Central memory CD8-positive, alpha-beta T cell (primary cell): ENCODE data around the gene XXYLT1.
"Not testable (repeated sequence)": the region's sequence is repeated elsewhere in the genome, so short reads cannot be mapped to it uniquely, and the experiment has no call there.

Source experiments
- ATAC-seq: fragments of 150-1000 bp; cut with Tn5 transposase; replicated peaks from 2 replicates; pipeline ENCODE4 v1.10.0; 2022; ENCODE audit warnings: mild to moderate bottlenecking, moderate FRiP score, moderate number of reproducible peaks; ENCODE audit not compliant: poor library complexity, severe bottlenecking; ENCODE audit errors: extremely low read depth
- DNase-seq, 2 donors: peaks; one replicate each; pipeline ENCODE4 v3.0.0; 2021; ENCODE audit warnings: low spot score in 2 of 2
- H3K27ac Mint-ChIP-seq: one replicate; pipeline ENCODE4 v1.8.0; 2022; ENCODE audit warnings: low read depth, mild to moderate bottlenecking, moderate library complexity, mixed read lengths
- H3K27me3 Mint-ChIP-seq: one replicate; pipeline ENCODE4 v1.8.0; 2022; ENCODE audit warnings: mixed read lengths
- H3K36me3 Mint-ChIP-seq: one replicate; pipeline ENCODE4 v1.8.0; 2022; ENCODE audit warnings: mild to moderate bottlenecking, moderate library complexity, mixed read lengths; ENCODE audit not compliant: insufficient read depth
- H3K4me1 Mint-ChIP-seq: one replicate; pipeline ENCODE4 v1.8.0; 2022; ENCODE audit warnings: mixed read lengths
- H3K4me3 Mint-ChIP-seq: one replicate; pipeline ENCODE4 v1.8.0; 2022; ENCODE audit warnings: mild to moderate bottlenecking, moderate library complexity, mixed read lengths
- H3K9me3 Mint-ChIP-seq: one replicate; pipeline ENCODE4 v1.8.0; 2022; ENCODE audit warnings: mixed read lengths

The XXYLT1 gene

GRCh38 chr3:195200010-195200822, 70.7 kb downstream of the XXYLT1 start:
- Mint-ChIP-seq H3K36me3 (peaks cover 6% of the 10 kb centered on the region), H3K4me1 (peaks cover 32% of the 10 kb centered on the region)

DNA sequence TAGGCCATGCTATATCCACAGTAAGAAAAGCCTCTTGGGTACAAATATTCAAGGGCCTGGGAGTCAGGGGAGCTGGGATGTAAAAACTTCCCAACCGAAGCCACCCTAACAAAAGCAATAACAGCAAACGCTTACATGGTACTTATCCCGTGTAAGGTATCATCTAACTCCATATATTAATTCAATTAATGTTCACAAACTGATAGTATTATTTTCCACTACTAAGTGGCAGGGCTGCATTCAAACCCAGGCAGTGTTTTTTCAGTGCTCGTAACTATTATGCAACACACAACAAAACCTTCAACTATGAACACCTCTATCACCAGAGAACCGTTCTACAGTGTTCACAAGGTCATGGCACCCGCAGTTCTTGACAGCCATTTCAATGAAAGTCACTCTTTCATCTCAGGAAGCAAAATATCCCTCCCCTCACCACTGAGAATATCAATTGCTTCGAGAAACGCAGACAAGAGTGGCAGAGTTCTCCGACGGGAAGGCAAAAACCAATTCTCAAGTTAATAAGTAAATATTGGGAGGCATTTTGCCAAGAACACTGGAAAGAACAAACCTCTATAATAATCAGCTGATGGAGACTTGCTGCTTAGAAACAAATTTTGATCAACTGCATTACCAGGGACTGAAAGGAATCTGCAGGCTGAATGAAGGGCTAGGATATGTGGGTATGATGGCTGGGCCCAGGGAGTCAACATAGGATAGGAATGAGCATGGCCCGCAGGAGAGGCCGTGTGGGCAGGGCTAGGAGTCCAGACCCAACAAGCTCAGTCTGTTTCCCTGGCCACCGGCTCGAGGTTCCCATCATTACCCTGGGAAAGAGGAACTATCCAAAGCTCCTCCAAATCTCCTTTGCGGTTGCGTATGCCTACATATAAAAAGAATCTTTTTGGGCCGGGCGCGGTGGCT, 72.3 kb downstream of the XXYLT1 start:
- Mint-ChIP-seq H3K9me3 (no peaks in the 10 kb centered on the region), H3K4me3 (no peak overlapping the region), H3K27me3 (no peaks in the 10 kb centered on the region), H3K27ac (no peak overlapping the region), H3K36me3 (no peaks in the 10 kb centered on the region), H3K4me1 (peaks cover 30% of the 10 kb centered on the region)
- ATAC-seq = no peak
- DNase-seq = no peak

More at GRCh38 chr3:195200010-195200822, 70.7 kb downstream of the XXYLT1 start:
- no peak overlapping the region for H3K27ac Mint-ChIP-seq
- H3K4me3 Mint-ChIP-seq = no peak overlapping the region
- DNase-seq = no peak
- H3K9me3 Mint-ChIP-seq = no peaks in the 10 kb centered on the region
- H3K27me3 Mint-ChIP-seq = no peaks in the 10 kb centered on the region
- no peak for ATAC-seq

DNA sequence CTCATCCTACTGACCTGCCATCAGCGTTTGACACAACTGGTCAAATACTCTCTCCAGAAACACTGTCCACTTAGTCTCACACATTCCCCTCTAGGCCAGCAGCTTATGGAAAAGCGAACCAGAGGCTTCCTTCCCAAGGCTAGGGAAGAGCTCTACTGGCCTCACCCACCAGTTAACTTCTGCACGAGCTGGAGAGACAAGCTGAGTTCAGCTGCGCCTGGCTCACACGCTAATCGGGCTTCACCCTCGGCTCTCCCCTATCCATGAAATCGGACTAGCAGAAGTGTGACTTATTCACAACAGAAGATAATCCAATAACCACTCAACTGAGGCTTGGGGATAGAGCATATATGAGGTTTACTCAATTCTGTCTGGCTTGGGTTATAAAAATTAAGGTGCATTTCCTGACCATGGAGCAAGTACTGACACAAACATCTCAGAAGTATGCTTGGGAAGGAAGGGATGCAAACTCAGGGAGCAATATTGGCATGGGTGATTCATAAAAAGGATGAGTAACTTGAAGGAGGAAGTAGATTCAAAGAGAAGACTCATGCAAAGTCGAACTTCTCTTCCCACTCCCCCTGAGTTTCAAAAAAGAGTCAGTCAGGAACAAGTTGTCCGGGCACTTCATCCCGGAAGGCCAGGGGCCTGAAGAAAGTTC, 73.1 kb downstream of the XXYLT1 start:
- Mint-ChIP-seq H3K4me1 (peaks cover 25% of the 10 kb centered on the region), H3K27ac (no peak overlapping the region), H3K4me3 (no peak overlapping the region), H3K36me3 (no peaks in the 10 kb centered on the region), H3K9me3 (no peaks in the 10 kb centered on the region), H3K27me3 (no peaks in the 10 kb centered on the region)
- ATAC-seq (no peak), DNase-seq (no peak)

DNA sequence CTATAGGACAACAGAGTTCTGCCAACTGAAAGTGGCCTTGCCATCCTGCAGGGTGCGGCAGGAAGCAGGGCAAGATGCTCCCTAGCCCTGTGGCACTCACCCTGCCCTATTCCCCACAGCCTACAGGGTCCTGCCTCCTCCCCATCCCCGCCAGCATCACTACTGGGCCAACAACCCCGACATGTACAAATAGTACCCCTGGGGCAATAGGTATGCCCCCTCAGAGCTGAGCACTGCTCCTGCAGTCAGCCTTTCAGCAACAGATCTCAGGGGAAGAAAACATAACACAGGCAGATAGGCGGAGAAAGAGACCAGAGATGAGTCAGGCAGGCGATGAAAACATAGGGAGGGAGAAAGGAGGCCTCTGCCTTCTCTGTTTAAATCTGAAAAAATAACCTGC, 74.7 kb downstream of the XXYLT1 start:
- peaks cover 25% of the 10 kb centered on the region for H3K4me1 Mint-ChIP-seq
- ATAC-seq = no peak
- no peak overlapping the region for H3K4me3 Mint-ChIP-seq
- peaks cover 5% of the 10 kb centered on the region for H3K9me3 Mint-ChIP-seq
- no peaks in the 10 kb centered on the region for H3K27me3 Mint-ChIP-seq
- no peak overlapping the region for H3K27ac Mint-ChIP-seq
- no peak for DNase-seq
- H3K36me3 Mint-ChIP-seq = no peaks in the 10 kb centered on the region

- Mint-ChIP-seq H3K4me3 (no peak overlapping the region), H3K9me3 (peaks cover 5% of the 10 kb centered on the region), H3K27ac (no peak overlapping the region), H3K27me3 (no peaks in the 10 kb centered on the region), H3K36me3 (no peaks in the 10 kb centered on the region), H3K4me1 (peaks cover 25% of the 10 kb centered on the region)
- no peak for DNase-seq
- no peak for ATAC-seq
Measured at GRCh38 chr3:195195321-195196209, 75.4 kb downstream of the XXYLT1 start.

GRCh38 chr3:195194559-195195206, 76.3 kb downstream of the XXYLT1 start:
- Mint-ChIP-seq H3K9me3 (peaks cover 5% of the 10 kb centered on the region), H3K27ac (no peak overlapping the region), H3K36me3 (no peaks in the 10 kb centered on the region), H3K4me1 (peaks cover 25% of the 10 kb centered on the region), H3K27me3 (no peaks in the 10 kb centered on the region), H3K4me3 (peak overlapping the region; percentile 8)
- no peak for DNase-seq
- ATAC-seq = no peak

GRCh38 chr3:195191580-195191979, 79.4 kb downstream of the XXYLT1 start:
- ATAC-seq = no peak
- H3K9me3 Mint-ChIP-seq = peaks cover 5% of the 10 kb centered on the region
- peaks cover 21% of the 10 kb centered on the region for H3K4me1 Mint-ChIP-seq

DNA sequence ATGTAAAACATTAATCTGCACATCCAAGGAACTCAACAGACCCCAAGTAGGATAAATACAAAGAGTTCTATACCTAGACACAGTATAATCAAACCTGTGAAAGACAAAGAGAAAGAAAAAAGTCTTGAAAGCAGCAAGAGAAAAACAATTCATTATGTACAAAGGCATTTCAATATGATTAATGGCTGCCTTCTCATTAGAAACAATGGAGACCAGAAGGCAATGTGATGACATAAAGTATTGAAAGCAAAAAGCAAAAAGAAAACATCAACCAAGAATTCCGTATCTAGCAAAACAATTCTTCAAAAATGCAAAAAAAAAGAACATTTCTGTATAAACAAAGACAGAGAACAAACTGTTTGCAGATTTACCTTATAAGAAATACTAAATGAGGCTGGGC, 81.1 kb downstream of the XXYLT1 start:
- Mint-ChIP-seq H3K9me3 (peaks cover 5% of the 10 kb centered on the region), H3K4me1 (peaks cover 23% of the 10 kb centered on the region), H3K27me3 (no peaks in the 10 kb centered on the region), H3K36me3 (no peaks in the 10 kb centered on the region), H3K27ac (no peak overlapping the region), H3K4me3 (no peak overlapping the region)
- ATAC-seq (no peak), DNase-seq (no peak)

More at GRCh38 chr3:195191580-195191979, 79.4 kb downstream of the XXYLT1 start:
- no peak overlapping the region for H3K27ac Mint-ChIP-seq
- DNase-seq = no peak
- no peaks in the 10 kb centered on the region for H3K27me3 Mint-ChIP-seq
- no peaks in the 10 kb centered on the region for H3K36me3 Mint-ChIP-seq
- H3K4me3 Mint-ChIP-seq = no peak overlapping the region

DNA sequence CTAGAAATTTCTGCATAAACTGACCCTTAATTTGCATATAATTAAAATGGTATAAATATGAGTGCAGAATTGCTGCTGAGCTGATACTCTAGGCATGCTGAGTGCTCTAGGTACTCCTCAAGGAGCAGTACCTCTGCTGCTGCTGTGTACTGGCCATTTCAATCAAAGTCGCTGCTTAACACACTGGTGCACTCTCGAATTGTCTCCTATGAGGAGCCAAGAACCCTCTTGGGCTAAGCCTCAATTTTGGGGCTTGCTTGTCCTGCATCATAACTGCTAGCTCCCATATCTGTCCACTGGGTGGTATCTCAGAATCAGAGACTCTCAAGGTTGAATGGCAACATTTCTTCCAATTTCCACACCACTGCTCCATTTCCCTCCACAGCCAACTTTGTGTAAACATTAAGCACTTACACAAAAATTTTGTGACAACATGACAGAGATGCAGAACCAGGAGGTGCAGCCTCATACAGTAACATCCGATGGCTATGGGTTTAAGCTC, 82.5 kb downstream of the XXYLT1 start:
- Mint-ChIP-seq H3K9me3 (peaks cover 5% of the 10 kb centered on the region), H3K27me3 (no peaks in the 10 kb centered on the region)

DNA sequence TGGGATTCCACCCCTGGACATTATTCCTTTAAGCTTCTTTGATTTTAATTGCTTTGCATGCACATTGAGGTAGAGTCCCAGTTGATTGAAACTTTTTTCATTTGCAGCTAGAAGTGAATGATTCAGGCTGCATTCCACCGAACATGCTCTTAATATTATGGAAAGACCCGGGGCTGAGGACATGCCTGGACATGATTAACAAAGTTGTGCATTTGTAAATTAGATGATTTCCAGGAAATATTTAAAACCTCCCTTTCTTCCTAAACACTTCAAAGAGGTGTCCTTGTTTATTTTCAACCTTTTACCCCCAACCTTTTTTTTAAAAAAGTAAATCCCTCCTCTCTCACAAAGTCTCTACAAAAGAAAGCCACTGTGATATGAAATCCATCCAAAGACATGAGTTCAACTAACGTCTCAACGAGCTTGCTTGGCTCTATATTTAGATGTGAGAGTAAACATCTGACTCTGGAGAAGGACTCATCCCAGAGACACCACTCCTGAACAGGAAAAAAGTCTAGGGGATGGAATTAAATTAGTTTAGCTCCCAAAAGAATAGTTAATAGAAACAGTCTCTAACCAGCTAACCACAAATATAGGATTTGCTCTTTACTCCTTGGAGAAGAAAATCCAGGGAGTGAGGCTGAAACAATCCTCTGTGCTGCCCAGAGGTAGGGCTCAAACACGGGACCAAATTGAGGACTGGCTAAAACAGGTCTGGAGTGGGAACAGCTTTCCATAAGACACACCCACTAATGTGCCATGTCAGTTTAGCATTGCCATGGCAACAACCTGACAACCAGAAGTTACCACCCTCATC, 83.1 kb downstream of the XXYLT1 start:
- ATAC-seq = no peak
- H3K27me3 Mint-ChIP-seq = no peaks in the 10 kb centered on the region
- no peaks in the 10 kb centered on the region for H3K36me3 Mint-ChIP-seq
- peaks cover 5% of the 10 kb centered on the region for H3K9me3 Mint-ChIP-seq
- H3K4me1 Mint-ChIP-seq = peaks cover 34% of the 10 kb centered on the region
- H3K4me3 Mint-ChIP-seq = no peak overlapping the region
- peak overlapping the region; percentile 59 for H3K27ac Mint-ChIP-seq
- DNase-seq = no peak

More for the DNA sequence above, 82.5 kb downstream of the XXYLT1 start:
- H3K4me3 Mint-ChIP-seq = no peak overlapping the region
- no peak overlapping the region for H3K27ac Mint-ChIP-seq
- DNase-seq (no peak), ATAC-seq (no peak)
- no peaks in the 10 kb centered on the region for H3K36me3 Mint-ChIP-seq
- H3K4me1 Mint-ChIP-seq = peaks cover 28% of the 10 kb centered on the region

DNA sequence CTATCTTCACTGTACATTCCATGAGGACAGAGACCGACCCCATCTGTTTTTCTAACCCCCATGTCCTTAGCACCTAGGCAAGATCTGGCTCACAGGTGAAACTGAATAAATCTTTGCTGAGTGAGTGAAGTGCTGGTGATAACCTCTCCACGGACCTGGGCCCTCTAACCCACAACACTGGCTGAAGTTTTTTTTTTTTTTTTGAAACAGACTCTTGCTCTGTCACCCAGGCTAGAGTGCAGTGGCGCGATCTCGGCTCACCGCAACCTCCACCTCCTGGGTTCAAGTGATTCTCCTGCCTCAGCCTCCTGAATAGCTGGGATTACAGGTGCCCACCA, 84.3 kb downstream of the XXYLT1 start:
- Mint-ChIP-seq H3K4me1 (peaks cover 38% of the 10 kb centered on the region), H3K27ac (peak overlapping the region; percentile 33)
- H3K27me3 Mint-ChIP-seq, H3K36me3 Mint-ChIP-seq, DNase-seq, ATAC-seq, H3K4me3 Mint-ChIP-seq, H3K9me3 Mint-ChIP-seq: not testable (repeated sequence)
